K562 (cell line): Measurements from ENCODE around the gene SLC44A5. TPM values are rescaled to one million over a fixed set of nuclear protein-coding genes. Genes with fewer than 3 reads are reported as not detected.

Experiments used
- C11orf30 ChIP-seq: fragments of 450-650 bp; IDR thresholded peaks from 2 replicates; pipeline ENCODE4 v1.6.1; 2016; ENCODE audit warnings: low read depth, mild to moderate bottlenecking
- CBFA2T3 ChIP-seq: fragments of 450-650 bp; IDR thresholded peaks from 2 replicates; pipeline ENCODE4 v1.6.1; 2017
- CXXC5 ChIP-seq: fragments of 250-450 bp; sonication (Bioruptor Pico); IDR thresholded peaks from 2 replicates; pipeline ENCODE4 v1.8.0; 2022; ENCODE audit warnings: inconsistent platforms, mild to moderate bottlenecking, moderate library complexity
- RFX1 ChIP-seq: fragments of 450-650 bp; IDR thresholded peaks from 2 replicates; pipeline ENCODE4 v1.6.1; 2016; ENCODE audit warnings: mild to moderate bottlenecking, moderate library complexity
- SMARCE1 ChIP-seq: fragments of 450-650 bp; IDR thresholded peaks from 2 replicates; pipeline ENCODE4 v1.7.1; 2016; ENCODE audit warnings: mild to moderate bottlenecking
- ZEB2 ChIP-seq: fragments of 450-650 bp; IDR thresholded peaks from 2 replicates; pipeline ENCODE4 v1.6.1; 2016
- ZNF175 ChIP-seq: fragments of 200-800 bp; sonication (Bioruptor generic); IDR thresholded peaks from 2 replicates; pipeline ENCODE4 v1.6.1; 2016; ENCODE audit warnings: low read depth, mild to moderate bottlenecking, missing genetic modification characterization, missing compliant biosample characterization
- ZNF384 ChIP-seq: IDR thresholded peaks from 2 replicates; pipeline ENCODE4 v1.6.1; 2012; ENCODE audit warnings: low read depth, low read length, improper control_type of control experiment
- polyA plus RNA-seq, 8 experiments: library from polyadenylated mRNA; depleted of rRNA in 4 of 8; stranded (reverse) in 5 of 8; unstranded in 3 of 8; fragments of >200 nt; fragmentation: Nextera tagmentation in 2 of 8; fragmentation: Illumina TruSeq in 1 of 8; extraction: Ambion mirVana in 2 of 8; extraction: Trizol in 1 of 8; gene quantifications; 2 replicates each; pipeline versions ENCODE4 v1.2.1 to v1.2.3, GENCODE V29; 2011 to 2014; ENCODE audit warnings: inconsistent platforms in 1 of 8, missing spikeins in 1 of 8
- total RNA-seq, 7 experiments: library from RNA; depleted of rRNA in 6 of 7; stranded (reverse); fragments of >200 nt in 6 of 7; fragmentation: Illumina TruSeq in 2 of 7; extraction: Trizol in 2 of 7; gene quantifications; 2 replicates each; pipeline versions ENCODE4 v1.2.1 to v1.2.3, GENCODE V29; 2011 to 2021; ENCODE audit warnings: low replicate concordance in 1 of 7
- TF ChIP-seq, protein P1 (sequence below): fragments of 250-450 bp; sonication (Bioruptor Pico); IDR thresholded peaks from 2 replicates; pipeline ENCODE4 v1.5.0; 2022; ENCODE audit warnings: mild to moderate bottlenecking
- TF ChIP-seq, protein P2 (sequence below): sonication (generic); IDR thresholded peaks from 2 replicates; pipeline ENCODE4 v1.6.1; 2016
- TF ChIP-seq, protein P3 (sequence below), 2 experiments: IDR thresholded peaks in 1 of 2; conservative IDR thresholded peaks in 1 of 2; 2 replicates each; pipeline ENCODE4 v1.6.1; 2016; ENCODE audit warnings: low read depth in 2 of 2, mild to moderate bottlenecking in 1 of 2, missing compliant biosample characterization in 1 of 2, missing genetic modification characterization in 1 of 2, moderate library complexity in 1 of 2

SLC44A5 gene
- total and polyA plus RNA-seq, 9 of the 15 experiments (the other 6 are each of a cell fraction or from before 2014, with no cell fraction given) = 1.2 to 10.1 (median 3.2) TPM

- TF ChIP-seq RFX1 (no peak; the same call in 1 of the 2 replicates), ZNF175 (CRISPR knock-in tag) (no peak), CXXC5 (CRISPR knock-in tag) (peak; percentile 15; the same call in 1 of the 2 replicates), CBFA2T3 (no peak; the same call in 1 of the 2 replicates), SMARCE1 (0 out of 2 replicates have a peak, but pooled peaks have one; percentile 30), C11orf30 (peak; percentile 82), ZEB2 (no peak), ZNF384 (peak; percentile 56; the same call in 1 of the 2 replicates)
- TF ChIP-seq, protein P1, sequence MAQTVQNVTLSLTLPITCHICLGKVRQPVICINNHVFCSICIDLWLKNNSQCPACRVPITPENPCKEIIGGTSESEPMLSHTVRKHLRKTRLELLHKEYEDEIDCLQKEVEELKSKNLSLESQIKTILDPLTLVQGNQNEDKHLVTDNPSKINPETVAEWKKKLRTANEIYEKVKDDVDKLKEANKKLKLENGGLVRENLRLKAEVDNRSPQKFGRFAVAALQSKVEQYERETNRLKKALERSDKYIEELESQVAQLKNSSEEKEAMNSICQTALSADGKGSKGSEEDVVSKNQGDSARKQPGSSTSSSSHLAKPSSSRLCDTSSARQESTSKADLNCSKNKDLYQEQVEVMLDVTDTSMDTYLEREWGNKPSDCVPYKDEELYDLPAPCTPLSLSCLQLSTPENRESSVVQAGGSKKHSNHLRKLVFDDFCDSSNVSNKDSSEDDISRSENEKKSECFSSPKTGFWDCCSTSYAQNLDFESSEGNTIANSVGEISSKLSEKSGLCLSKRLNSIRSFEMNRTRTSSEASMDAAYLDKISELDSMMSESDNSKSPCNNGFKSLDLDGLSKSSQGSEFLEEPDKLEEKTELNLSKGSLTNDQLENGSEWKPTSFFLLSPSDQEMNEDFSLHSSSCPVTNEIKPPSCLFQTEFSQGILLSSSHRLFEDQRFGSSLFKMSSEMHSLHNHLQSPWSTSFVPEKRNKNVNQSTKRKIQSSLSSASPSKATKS (CRISPR knock-in tag) = no peak
- TF ChIP-seq, protein P2, sequence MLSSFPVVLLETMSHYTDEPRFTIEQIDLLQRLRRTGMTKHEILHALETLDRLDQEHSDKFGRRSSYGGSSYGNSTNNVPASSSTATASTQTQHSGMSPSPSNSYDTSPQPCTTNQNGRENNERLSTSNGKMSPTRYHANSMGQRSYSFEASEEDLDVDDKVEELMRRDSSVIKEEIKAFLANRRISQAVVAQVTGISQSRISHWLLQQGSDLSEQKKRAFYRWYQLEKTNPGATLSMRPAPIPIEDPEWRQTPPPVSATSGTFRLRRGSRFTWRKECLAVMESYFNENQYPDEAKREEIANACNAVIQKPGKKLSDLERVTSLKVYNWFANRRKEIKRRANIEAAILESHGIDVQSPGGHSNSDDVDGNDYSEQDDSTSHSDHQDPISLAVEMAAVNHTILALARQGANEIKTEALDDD = no peak
- TF ChIP-seq, protein P3, sequence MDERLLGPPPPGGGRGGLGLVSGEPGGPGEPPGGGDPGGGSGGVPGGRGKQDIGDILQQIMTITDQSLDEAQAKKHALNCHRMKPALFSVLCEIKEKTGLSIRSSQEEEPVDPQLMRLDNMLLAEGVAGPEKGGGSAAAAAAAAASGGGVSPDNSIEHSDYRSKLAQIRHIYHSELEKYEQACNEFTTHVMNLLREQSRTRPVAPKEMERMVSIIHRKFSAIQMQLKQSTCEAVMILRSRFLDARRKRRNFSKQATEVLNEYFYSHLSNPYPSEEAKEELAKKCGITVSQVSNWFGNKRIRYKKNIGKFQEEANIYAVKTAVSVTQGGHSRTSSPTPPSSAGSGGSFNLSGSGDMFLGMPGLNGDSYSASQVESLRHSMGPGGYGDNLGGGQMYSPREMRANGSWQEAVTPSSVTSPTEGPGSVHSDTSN (CRISPR knock-in tag; IDR thresholded peaks at IDR 0.05; ENCODE audit: low read depth) = no peak
- TF ChIP-seq, protein P3 (tag; conservative IDR thresholded peaks at IDR 0.05; ENCODE audit: low read depth) = no peak; the same call in 1 of the 2 replicates
Measured at GRCh38 chr1:75469586-75470173, 141.2 kb downstream of the SLC44A5 start (continued).
